WTC11 (cell line): ENCODE data around the gene ATP6V1G1.

ENCODE experiments used
- CBFB ChIP-seq: sonication (generic); formaldehyde crosslinking; IDR thresholded peaks from 2 replicates; pipeline ENCODE4 v1.8.1; 2022; ENCODE audit warnings: mild to moderate bottlenecking, low read depth, missing genetic modification reagents
- CREB1 ChIP-seq: sonication (generic); formaldehyde crosslinking; IDR thresholded peaks from 2 replicates; pipeline ENCODE4 v1.8.0; 2023; ENCODE audit warnings: mild to moderate bottlenecking, missing genetic modification reagents
- CREM ChIP-seq: sonication (generic); formaldehyde crosslinking; IDR thresholded peaks from 2 replicates; pipeline ENCODE4 v1.8.1; 2022; ENCODE audit warnings: mild to moderate bottlenecking, missing genetic modification reagents, moderate library complexity
- IRF2 ChIP-seq: sonication (generic); formaldehyde crosslinking; IDR thresholded peaks from 2 replicates; pipeline ENCODE4 v1.8.0; 2022; ENCODE audit warnings: low read depth, missing genetic modification reagents, borderline replicate concordance
- NR2C2 ChIP-seq: sonication (generic); formaldehyde crosslinking; IDR thresholded peaks from 2 replicates; pipeline ENCODE4 v1.8.0; 2022; ENCODE audit warnings: mild to moderate bottlenecking, missing genetic modification reagents
- SP1 ChIP-seq: sonication (generic); formaldehyde crosslinking; conservative IDR thresholded peaks from 2 replicates; pipeline ENCODE4 v1.8.1; 2022; ENCODE audit warnings: missing genetic modification reagents
- ZNF121 ChIP-seq: sonication (generic); formaldehyde crosslinking; IDR thresholded peaks from 2 replicates; pipeline ENCODE4 v1.8.0; 2023; ENCODE audit warnings: missing genetic modification reagents
- ZNF416 ChIP-seq: fragments of 250-450 bp; sonication (Bioruptor Pico); IDR thresholded peaks from 2 replicates; pipeline ENCODE4 v1.9.0; 2021; ENCODE audit warnings: mild to moderate bottlenecking, inconsistent platforms
- ZNF423 ChIP-seq: fragments of 250-450 bp; sonication (Bioruptor Pico); IDR thresholded peaks from 2 replicates; pipeline ENCODE4 v2.1.2; 2022; ENCODE audit warnings: mild to moderate bottlenecking, moderate library complexity
- TF ChIP-seq, protein P1 (sequence below): sonication (generic); formaldehyde crosslinking; conservative IDR thresholded peaks from 2 replicates; pipeline ENCODE4 v1.8.1; 2022; ENCODE audit warnings: mild to moderate bottlenecking, missing genetic modification reagents
- TF ChIP-seq, protein P2 (sequence below): fragments of 200-600 bp; IDR thresholded peaks from 2 replicates; pipeline ENCODE4 v1.8.0; 2022; ENCODE audit warnings: antibody characterized with exemption
- TF ChIP-seq, protein P3 (sequence below): sonication (generic); formaldehyde crosslinking; IDR thresholded peaks from 2 replicates; pipeline ENCODE4 v1.8.0; 2022; ENCODE audit warnings: mild to moderate bottlenecking, missing genetic modification reagents

DNA sequence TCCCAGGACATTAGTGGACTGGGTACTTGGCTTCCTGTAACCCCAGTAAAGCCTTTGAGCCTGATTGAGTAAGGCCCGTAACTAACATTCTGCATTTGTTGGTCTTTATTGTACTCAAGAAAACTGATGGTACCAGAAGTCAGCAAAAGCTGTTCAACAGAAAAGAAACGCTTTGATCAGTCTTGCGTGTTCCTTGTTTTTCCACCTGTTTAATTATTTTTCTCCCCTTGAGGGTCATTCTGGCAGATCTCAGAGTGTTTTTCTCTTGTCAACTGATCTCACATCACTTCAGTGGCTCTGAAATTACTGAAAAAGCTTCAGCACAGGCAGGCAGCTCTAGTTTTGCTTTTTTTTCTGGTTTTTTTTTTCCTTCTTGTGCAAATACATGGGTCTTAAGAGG lies 17.4 kb downstream of the ATP6V1G1 start:
- TF ChIP-seq, protein P1, sequence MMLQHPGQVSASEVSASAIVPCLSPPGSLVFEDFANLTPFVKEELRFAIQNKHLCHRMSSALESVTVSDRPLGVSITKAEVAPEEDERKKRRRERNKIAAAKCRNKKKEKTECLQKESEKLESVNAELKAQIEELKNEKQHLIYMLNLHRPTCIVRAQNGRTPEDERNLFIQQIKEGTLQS (CRISPR knock-in tag), result no peak
- no peak for TF ChIP-seq CREM
- TF ChIP-seq, protein P2, sequence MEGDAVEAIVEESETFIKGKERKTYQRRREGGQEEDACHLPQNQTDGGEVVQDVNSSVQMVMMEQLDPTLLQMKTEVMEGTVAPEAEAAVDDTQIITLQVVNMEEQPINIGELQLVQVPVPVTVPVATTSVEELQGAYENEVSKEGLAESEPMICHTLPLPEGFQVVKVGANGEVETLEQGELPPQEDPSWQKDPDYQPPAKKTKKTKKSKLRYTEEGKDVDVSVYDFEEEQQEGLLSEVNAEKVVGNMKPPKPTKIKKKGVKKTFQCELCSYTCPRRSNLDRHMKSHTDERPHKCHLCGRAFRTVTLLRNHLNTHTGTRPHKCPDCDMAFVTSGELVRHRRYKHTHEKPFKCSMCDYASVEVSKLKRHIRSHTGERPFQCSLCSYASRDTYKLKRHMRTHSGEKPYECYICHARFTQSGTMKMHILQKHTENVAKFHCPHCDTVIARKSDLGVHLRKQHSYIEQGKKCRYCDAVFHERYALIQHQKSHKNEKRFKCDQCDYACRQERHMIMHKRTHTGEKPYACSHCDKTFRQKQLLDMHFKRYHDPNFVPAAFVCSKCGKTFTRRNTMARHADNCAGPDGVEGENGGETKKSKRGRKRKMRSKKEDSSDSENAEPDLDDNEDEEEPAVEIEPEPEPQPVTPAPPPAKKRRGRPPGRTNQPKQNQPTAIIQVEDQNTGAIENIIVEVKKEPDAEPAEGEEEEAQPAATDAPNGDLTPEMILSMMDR, result no peak
- TF ChIP-seq IRF2 (CRISPR knock-in tag), result no peak
- TF ChIP-seq CREB1 (CRISPR knock-in tag), result no peak
- no peak for TF ChIP-seq ZNF416 (CRISPR knock-in tag)
- no peak for TF ChIP-seq NR2C2
- TF ChIP-seq, protein P3, sequence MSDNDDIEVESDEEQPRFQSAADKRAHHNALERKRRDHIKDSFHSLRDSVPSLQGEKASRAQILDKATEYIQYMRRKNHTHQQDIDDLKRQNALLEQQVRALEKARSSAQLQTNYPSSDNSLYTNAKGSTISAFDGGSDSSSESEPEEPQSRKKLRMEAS, result no peak
- TF ChIP-seq SP1 (CRISPR knock-in tag), result no peak
- TF ChIP-seq ZNF121, result no peak
- no peak for TF ChIP-seq ZNF423 (CRISPR knock-in tag)
- TF ChIP-seq CBFB, result no peak
